Stimulated activated CD4-positive, alpha-beta T cell treated with anti-CD3 and anti-CD28 coated beads, Interleukin-15, amount 100 ng/mL, for 48 hours (primary cell): ENCODE measurements around the gene UNC45B.
"Not testable (repeated sequence)": the region's sequence is repeated elsewhere in the genome, so short reads cannot be mapped to it uniquely, and the experiment has no call there.

Experiments
- DNase-seq, 2 donors: peaks; one replicate each; pipeline ENCODE4 v3.0.0-alpha.2; 2020; ENCODE audit warnings: low read depth in 2 of 2

UNC45B gene

DNA sequence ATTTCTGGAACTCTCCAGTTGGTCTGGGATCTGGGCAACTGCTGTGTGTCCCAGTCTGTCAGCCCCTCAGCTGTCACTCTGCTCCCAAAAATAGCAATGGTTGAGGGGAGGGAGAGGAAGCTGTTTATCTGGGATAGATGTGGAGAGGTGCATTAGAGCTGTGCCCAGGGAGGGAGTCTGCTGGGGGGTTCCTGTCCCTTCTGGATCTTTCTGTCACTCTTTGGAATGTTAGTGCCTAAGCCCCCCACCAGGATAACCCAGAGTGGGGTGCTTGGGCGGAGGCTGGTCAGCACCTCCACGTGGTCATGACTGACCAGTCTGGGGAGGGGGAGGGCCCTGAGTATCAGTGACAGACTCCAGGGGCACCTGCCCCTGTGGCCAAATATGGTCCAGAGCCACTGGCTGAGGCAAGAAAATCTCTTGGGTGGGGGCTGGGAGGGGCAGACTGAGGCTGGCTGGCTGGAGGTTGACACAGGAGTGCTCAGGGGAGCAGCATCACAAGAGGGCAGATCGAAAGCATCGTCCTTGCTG is at the start of gene UNC45B:
UNC45B (plus strand) TSS at position 443 of the 531 bp plus-strand sequence. CDS start 447 bp downstream, outside the sequence.
- no peak for DNase-seq

DNA sequence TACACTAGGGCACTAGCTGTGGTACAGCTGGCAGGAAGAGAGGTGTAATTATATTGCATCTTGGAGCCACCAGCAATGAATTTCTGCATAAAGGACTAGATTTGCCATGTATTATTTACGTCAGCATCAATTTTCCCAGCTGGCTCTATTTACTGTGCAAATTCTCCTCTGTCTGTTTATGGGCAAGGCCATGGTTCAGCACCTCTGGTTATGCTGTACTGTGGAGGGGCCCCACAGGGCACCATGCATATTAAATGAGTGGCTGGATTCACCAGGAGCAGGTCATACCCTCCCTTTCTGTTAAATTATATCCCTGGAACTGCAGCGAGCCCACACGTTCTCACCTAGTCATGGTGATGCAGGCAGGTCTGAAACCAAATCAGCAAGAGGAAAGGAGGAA is 47.7 kb upstream of the UNC45B start:
- DNase-seq, result no peak

DNA sequence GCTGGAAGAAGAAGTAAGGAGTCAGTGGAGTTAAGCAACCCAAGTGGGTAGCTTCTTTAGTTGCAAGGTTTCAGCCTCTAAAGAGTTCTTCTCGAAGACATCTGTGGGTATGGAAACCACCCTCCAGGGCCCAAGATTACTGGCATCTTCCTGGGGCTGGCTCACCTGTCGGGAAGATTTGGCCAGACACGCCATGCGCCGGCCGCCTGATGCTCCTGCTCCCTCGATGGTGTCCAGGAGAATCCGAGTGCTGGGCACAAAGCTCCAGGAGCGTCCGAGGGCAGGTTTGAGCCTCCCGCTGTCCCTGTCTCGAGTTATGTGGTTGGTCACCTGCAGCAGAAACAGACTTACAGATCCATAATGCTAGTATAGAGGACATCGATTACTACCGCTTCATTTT is 46.6 kb upstream of the UNC45B start:
- DNase-seq, result no peak

- DNase-seq, result no peak
Observed at GRCh38 chr17:35101725-35102124, 45.9 kb upstream of the UNC45B start.

DNA sequence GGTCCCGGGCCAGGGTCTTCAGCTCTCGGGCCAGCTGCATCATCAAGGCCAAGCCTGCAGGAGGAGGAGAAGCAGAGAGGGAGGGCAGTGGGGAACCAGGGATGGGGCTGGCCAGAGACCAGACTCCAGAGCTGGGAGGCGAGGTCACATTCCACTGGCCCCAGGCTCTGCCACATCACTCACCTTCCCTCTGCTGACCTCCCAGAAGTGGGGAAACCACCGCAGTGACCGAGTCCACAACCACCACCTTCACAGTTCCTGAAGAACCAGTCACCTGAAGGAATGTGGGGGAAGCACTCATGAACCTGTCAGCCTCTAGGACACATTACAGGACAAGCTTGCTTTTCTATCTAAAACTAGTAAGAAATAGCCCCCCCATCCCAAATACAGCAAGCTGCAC is 44.3 kb upstream of the UNC45B start:
- no peak for DNase-seq

- DNase-seq, result no peak
Observed at GRCh38 chr17:35104844-35105450, 42.7 kb upstream of the UNC45B start.

DNA sequence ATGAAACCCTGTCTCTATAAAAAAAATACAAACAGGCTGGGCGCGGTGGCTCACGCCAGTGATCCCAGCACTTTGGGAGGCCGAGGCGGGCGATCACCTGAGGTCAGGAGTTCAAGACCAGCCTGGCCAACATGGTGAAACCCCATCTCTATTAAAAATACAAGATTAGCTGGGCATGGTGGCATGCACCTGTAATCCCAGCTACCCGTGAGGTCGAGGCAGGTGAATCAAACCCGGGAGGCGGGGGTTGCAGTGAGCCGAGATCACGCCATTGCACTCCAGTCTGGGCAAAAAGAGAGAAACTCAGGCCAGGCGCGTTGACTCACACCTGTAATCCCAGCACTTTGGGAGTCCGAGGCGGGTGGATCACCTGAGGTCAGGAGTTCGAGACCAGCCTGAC is 36.8 kb upstream of the UNC45B start:
- DNase-seq, result not testable (repeated sequence)

DNA sequence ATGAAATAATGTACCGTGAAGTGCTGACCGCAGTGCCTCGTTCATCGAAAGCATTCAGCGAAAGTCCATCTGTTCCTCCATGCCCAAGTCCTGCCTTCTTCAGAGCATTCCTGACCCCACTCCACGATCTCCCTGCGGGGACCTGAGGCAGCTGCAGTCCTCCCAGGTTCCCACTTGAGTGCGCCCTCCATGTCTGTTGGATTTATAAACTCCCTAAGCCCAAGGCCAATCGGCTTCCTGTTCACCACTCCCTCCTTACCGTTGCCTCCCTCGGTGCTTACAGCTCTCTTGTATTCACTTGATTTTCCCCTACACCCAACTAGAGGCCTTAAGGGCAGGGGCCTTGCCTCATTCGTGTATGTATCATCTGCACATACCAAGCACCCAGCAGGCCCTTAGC is 30.8 kb upstream of the UNC45B start:
- no peak for DNase-seq

DNA sequence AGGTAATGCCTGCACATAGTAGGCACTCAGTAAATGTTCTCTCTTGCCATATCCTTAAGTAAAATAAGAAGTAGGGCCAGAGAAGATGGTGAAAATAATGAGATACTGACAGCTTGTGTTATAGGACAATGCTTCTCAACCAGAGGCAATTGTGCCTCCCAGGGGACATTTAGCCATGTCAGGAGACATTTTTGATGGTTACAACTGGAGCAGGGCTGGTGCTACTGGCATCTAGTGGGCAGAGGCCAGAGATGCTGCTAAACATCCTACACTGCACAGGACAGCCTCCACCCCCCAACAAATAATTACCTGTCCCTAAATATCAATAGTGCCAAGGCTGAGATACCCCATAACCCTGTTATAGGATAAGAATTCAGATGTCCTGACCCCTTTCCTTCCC is 29.6 kb upstream of the UNC45B start:
- no peak for DNase-seq

DNA sequence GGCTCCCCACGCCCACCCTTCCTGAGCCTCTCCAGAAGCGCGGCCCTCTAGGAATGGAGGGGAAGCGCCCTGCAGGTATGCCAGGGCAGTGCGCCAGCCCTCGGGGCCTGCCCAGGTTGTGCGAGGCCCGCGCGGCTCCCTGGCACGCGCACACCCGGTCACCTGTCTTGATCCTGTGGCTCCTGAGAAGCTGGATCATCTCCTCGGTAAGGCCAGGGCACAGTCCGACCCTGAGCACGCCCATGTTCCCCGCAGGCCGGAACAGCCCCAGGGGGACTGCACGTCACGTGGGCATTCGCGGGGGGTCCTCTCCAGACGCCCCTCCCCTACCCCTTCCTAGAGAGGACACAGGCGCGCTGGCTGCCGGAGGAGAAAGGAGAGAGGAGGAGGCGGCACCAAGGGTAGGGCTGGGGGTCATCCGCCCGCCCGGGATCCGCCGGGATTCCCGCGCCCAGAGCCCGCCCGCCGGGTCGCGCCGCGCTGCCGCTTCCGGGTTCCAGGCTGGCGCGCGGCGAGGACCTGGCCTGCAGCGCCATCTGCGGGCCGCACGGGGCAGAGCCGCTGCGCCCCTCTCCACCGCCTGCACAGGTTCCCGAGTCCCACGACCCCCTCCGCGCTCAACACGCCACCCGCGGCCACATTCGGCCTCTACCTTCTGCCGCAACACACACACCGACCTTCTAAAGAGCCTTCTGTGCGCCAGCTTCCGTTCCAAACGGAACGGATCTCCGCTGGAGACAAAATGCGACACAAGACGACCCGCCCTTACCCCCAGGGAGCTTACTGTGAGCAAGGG is 28.0 kb upstream of the UNC45B start, which contains the start of gene RAD51D:
RAD51D (minus strand) TSS at position 491 of the 796 bp plus-strand sequence; CDS start at position 244, 247 bp downstream.
- DNase-seq, result peak; percentile 71 to 73

DNA sequence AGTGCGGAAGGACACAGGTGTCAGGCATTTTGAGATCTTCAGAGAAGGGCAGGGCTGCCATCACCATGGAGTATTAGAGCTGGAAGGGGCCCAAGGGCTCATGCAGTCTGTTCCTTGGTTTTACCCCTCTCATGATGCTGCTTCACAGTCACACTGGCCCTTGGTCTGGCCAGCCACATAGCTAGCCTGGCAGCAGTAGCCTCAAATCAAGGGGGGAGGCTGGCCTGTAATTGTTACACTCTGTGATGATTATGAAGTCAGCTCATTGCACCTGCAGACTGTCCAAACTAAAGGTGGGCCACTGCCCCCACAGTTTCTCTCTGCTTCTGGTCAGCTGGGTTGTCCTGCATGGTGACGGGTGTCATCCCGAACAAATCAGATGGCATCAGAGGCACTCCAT is 26.3 kb upstream of the UNC45B start, which contains the start of gene FNDC8:
FNDC8 (plus strand) TSS at position 301 of the 400 bp plus-strand sequence; CDS start at position 380, 79 bp downstream.
- DNase-seq, result no peak

DNA sequence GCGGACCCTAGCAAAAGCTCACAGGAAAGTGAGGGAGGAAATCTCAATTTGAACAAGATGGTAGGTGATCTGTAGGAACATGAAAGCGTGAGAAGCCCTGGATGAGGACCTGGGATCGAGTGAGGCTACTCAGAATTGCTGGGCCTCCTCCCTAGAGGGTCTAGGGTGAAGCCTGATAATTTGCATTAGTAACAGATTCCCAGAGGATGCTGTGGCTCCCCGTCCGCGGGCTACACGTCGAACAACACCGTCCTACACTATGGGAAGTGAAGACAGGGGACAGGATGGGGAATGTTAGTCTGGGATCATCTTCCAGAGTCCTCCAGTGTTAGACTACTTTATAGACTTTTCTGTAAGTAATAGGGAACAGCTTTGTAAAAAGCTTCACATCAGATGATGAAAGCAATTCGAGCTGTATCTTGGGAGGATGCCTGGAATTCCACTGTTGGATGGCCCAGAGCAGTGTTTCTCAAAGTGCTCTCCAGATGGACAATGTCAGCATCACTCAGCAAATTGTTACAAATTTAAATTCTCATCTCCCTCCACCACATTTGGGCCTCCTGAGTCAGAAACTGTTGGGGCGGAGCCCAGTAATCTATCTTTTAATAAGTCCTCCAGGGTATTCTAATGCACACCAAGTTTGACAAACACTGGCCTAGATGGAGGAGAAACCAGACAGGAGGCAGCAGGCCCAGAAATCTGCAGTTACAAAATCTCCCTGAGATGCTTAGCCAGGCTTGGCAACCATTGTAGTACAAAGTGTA is 19.7 kb upstream of the UNC45B start:
- no peak for DNase-seq

- no peak for DNase-seq
Observed at GRCh38 chr17:35129154-35129972, 18.3 kb upstream of the UNC45B start.

DNA sequence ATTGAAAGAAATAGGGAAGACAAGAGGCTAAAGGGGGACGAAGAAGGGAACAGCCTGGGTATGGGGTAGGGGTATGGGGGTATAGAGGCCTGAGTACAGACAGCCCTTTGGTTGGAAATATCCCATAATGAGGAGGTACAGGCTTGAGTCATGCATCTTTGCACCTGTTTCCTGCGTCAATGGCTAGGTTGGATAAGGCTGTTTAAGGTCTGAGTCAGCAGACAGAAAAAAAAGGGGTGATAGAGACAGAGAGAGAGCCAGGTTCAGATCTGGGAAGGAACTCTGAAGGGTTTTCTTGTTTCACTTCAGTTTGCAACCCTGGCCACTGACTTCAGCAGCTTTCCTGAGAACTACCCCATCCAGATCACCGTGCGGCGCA is 17.7 kb upstream of the UNC45B start:
- no peak for DNase-seq

DNA sequence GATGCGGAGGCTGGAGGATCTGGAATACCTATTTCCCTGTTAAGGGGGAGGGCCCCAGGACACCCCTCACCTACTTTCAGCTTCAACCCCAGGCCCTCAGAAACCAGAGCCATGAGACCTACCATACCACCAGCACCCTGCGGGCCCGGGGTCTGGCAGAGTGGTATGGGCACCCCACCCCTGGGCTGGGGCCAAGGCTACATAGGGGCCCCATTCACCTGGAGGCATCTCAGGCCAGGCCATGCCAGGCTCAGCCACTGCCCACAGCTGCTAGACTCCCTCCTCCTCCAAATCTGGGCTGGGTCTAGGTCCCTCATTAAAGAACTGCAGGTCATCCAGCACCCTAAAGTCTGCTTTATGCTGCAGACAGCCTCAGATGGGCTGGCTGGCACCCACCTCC is 17.2 kb upstream of the UNC45B start:
- DNase-seq, result no peak

DNA sequence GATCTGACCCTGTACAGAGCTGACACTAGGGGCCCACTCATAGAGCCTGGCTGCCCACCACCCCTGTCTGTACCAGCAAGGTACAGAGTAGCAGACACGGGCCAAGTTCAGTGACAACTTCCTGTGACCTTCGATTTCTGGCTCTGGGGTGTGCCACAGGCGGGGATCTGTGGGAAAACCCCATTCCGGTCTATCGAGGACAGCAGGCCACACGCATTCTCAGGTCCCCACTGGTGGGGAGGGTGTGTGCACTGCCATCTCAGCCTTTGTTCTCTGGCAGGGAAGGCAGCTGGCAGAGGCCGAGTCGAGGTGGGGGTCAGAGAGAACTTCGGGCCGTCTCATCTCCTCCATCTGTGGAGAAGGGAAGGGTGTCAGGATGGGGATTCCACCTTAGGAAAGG is 15.5 kb upstream of the UNC45B start:
- DNase-seq, result no peak

GRCh38 chr17:35132816-35133550 is 14.6 kb upstream of the UNC45B start:
- no peak for DNase-seq

GRCh38 chr17:35135322-35135721 is 12.3 kb upstream of the UNC45B start:
- no peak for DNase-seq

GRCh38 chr17:35138218-35138617 is 9.4 kb upstream of the UNC45B start:
- no peak for DNase-seq

DNA sequence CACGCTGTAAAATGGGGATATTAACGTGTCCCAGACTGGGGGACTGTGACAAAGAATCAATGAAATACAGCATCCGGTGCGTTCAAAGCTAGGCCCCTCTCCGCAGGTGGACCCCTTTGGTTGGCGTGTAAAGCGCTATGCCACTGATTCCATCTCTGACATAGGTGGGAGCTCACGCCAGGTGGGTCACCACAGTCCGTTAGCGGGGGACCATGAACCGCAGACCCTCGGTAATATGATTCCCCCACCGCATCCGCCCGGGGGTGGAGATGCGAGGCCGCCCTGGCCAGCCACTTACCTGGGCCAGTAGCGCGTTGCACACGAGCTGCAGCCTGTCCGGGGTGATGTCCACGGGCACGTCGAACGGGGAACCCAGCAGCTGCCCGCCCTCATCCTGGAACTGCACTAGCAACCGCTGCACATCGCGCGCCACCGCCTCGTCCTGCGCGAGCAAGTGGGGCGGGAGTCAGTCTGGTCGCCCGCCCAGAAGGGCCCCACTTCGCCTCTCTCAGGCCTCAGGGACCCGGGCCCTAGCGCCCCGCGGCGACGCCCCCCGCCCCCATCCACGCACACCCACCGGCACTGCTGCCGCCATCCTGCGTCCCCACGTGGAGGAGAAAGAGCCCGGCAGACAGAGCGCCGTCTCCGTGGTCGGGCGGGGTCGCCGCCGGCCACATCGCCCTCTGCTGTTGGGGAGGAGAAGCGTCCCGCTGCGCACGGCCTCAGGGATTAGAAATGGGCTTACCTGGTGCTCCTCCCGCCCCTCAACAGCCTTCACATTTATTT is 5.7 kb upstream of the UNC45B start, which contains the start of gene NLE1:
NLE1 (minus strand) TSS at position 623 of the 786 bp plus-strand sequence; CDS start at position 595, 28 bp downstream.
- DNase-seq, result peak; percentile 84 to 86
